Karpas-422 (cell line): ENCODE measurements around the gene URGCP. TPM values are rescaled to one million over a fixed set of nuclear protein-coding genes. Genes with fewer than 3 reads are reported as not detected.

Experiments used
- DNase-seq: peaks from one replicate; pipeline ENCODE4 v3.0.0-alpha.2; 2015
- H2AFZ ChIP-seq: fragments of 200-600 bp; sonication (generic); 2 replicates; pipeline ENCODE4 v1.6.1; 2014; ENCODE audit warnings: antibody characterized with exemption, low read length, mixed read lengths
- H3K27ac ChIP-seq: fragments of 200-600 bp; sonication (generic); 2 replicates; pipeline ENCODE4 v1.5.1; 2014; ENCODE audit warnings: mild to moderate bottlenecking, low read length, moderate library complexity
- H3K27me3 ChIP-seq: fragments of 200-600 bp; sonication (generic); 2 replicates; pipeline ENCODE4 v1.6.1; 2014; ENCODE audit warnings: low read length, mixed read lengths
- H3K36me3 ChIP-seq: fragments of 200-600 bp; sonication (generic); 2 replicates; pipeline ENCODE4 v1.6.1; 2014; ENCODE audit warnings: low read length, mixed read lengths; ENCODE audit not compliant: insufficient read depth
- H3K4me1 ChIP-seq: fragments of 200-600 bp; sonication (generic); 2 replicates; pipeline ENCODE4 v1.6.1; 2014; ENCODE audit warnings: mild to moderate bottlenecking, low read length, mixed read lengths
- H3K4me2 ChIP-seq: fragments of 200-600 bp; sonication (generic); 2 replicates; pipeline ENCODE4 v1.6.1; 2014; ENCODE audit warnings: low read length, low read depth, mild to moderate bottlenecking; ENCODE audit not compliant: poor library complexity, severe bottlenecking
- H3K4me3 ChIP-seq: fragments of 200-600 bp; sonication (generic); 2 replicates; pipeline ENCODE4 v1.5.1; 2014; ENCODE audit warnings: mild to moderate bottlenecking, antibody characterized with exemption, low read length, mixed read lengths
- H3K79me2 ChIP-seq: fragments of 200-600 bp; sonication (generic); 2 replicates; pipeline ENCODE4 v1.6.1; 2014; ENCODE audit warnings: mild to moderate bottlenecking, low read length, mixed read lengths
- H3K9ac ChIP-seq: fragments of 200-600 bp; sonication (generic); 2 replicates; pipeline ENCODE4 v1.6.0; 2014; ENCODE audit warnings: low read length
- H3K9me2 ChIP-seq: fragments of 200-600 bp; sonication (generic), shearing (Covaris generic); replicated peaks from 2 replicates; pipeline ENCODE4 v1.6.0; 2014; ENCODE audit warnings: mild to moderate bottlenecking, low read length, moderate library complexity; ENCODE audit not compliant: insufficient read depth
- H3K9me3 ChIP-seq: fragments of 300-700, 200-600 bp; sonication (generic); 2 replicates; pipeline ENCODE4 v1.6.1; 2014; ENCODE audit warnings: low read length, mixed read lengths
- H4K20me1 ChIP-seq: fragments of 200-600 bp; sonication (generic); 2 replicates; pipeline ENCODE4 v1.6.1; 2014; ENCODE audit warnings: mild to moderate bottlenecking, antibody characterized with exemption, low read length, low read depth; ENCODE audit not compliant: insufficient read depth
- total RNA-seq: library from RNA; depleted of rRNA; stranded (reverse); fragments of >200 nt; shearing (Covaris generic); gene quantifications from 2 replicates; pipeline ENCODE4 v1.2.3, GENCODE V29; 2014; ENCODE audit warnings: low replicate concordance; rRNA removed

URGCP gene
- total RNA-seq, result 30.7 and 34.2 TPM in 2 replicates

- peak within 1 kb of the TSS; percentile 75 for H3K4me3 ChIP-seq
- H3K9me2 ChIP-seq, result no peaks in the 10 kb centered on the region
- H3K9ac ChIP-seq, result peak within 1 kb of the TSS; percentile 74
- H3K79me2 ChIP-seq, result peaks cover 71% of the 10 kb centered on the region
- peaks cover 25% of the 10 kb centered on the region for H3K4me1 ChIP-seq
- H2AFZ ChIP-seq, result peak within 1 kb of the TSS; percentile 84; the same call in 1 of the 2 replicates
- no peaks in the 10 kb centered on the region for H4K20me1 ChIP-seq
- no peaks in the 10 kb centered on the region for H3K36me3 ChIP-seq
- H3K27me3 ChIP-seq, result no peaks in the 10 kb centered on the region
- peak; percentile 82 for DNase-seq
- peak within 1 kb of the TSS; percentile 40; the same call in 1 of the 2 replicates for H3K27ac ChIP-seq
- peak within 1 kb of the TSS; percentile 93 for H3K4me2 ChIP-seq
- no peaks in the 10 kb centered on the region for H3K9me3 ChIP-seq
Observed at GRCh38 chr7:43906331-43907010, at the start of gene URGCP. Gene URGCP (minus strand): TSS chr7:43906596. CDS start chr7:43906575, 21 bp downstream.

- no peaks in the 10 kb centered on the region for H3K27me3 ChIP-seq
- no peaks in the 10 kb centered on the region for H3K36me3 ChIP-seq
- no peak overlapping the region for H3K9ac ChIP-seq
- H3K27ac ChIP-seq, result no peak overlapping the region
- DNase-seq, result no peak
- H2AFZ ChIP-seq, result no peak overlapping the region
- no peaks in the 10 kb centered on the region for H3K9me2 ChIP-seq
- H3K4me3 ChIP-seq, result no peak overlapping the region
- H3K4me2 ChIP-seq, result no peak overlapping the region
- no peaks in the 10 kb centered on the region for H3K9me3 ChIP-seq
- H4K20me1 ChIP-seq, result no peaks in the 10 kb centered on the region
- H3K79me2 ChIP-seq, result no peaks in the 10 kb centered on the region
- peaks cover 5% of the 10 kb centered on the region for H3K4me1 ChIP-seq
Observed at GRCh38 chr7:43956027-43956426, 49.6 kb upstream of the URGCP start.

- Histone ChIP-seq H3K79me2 (no peaks in the 10 kb centered on the region), H2AFZ (no peak overlapping the region), H3K4me3 (no peak overlapping the region), H3K36me3 (no peaks in the 10 kb centered on the region), H3K9me2 (no peaks in the 10 kb centered on the region), H3K4me2 (no peak overlapping the region), H3K9me3 (no peaks in the 10 kb centered on the region), H3K27ac (no peak overlapping the region), H3K27me3 (no peaks in the 10 kb centered on the region), H3K4me1 (peaks cover 5% of the 10 kb centered on the region), H3K9ac (no peak overlapping the region), H4K20me1 (no peaks in the 10 kb centered on the region)
- DNase-seq, result peak; percentile 80
Observed at GRCh38 chr7:43954524-43955228, 48.3 kb upstream of the URGCP start.

- no peak overlapping the region for H3K9ac ChIP-seq
- no peaks in the 10 kb centered on the region for H3K9me2 ChIP-seq
- no peak overlapping the region for H3K4me3 ChIP-seq
- H3K9me3 ChIP-seq, result no peaks in the 10 kb centered on the region
- DNase-seq, result no peak
- no peaks in the 10 kb centered on the region for H3K79me2 ChIP-seq
- H3K4me1 ChIP-seq, result peaks cover 5% of the 10 kb centered on the region
- H2AFZ ChIP-seq, result no peak overlapping the region
- H4K20me1 ChIP-seq, result no peaks in the 10 kb centered on the region
- no peaks in the 10 kb centered on the region for H3K36me3 ChIP-seq
- no peak overlapping the region for H3K4me2 ChIP-seq
- H3K27ac ChIP-seq, result no peak overlapping the region
- H3K27me3 ChIP-seq, result no peaks in the 10 kb centered on the region
Observed at GRCh38 chr7:43953071-43953470, 46.7 kb upstream of the URGCP start.

GRCh38 chr7:43952028-43952427 lies 45.6 kb upstream of the URGCP start:
- no peaks in the 10 kb centered on the region for H4K20me1 ChIP-seq
- no peaks in the 10 kb centered on the region for H3K9me2 ChIP-seq
- no peak overlapping the region for H3K9ac ChIP-seq
- no peaks in the 10 kb centered on the region for H3K9me3 ChIP-seq
- no peak overlapping the region for H3K27ac ChIP-seq
- H3K4me3 ChIP-seq, result no peak overlapping the region
- no peak overlapping the region for H3K4me2 ChIP-seq
- no peaks in the 10 kb centered on the region for H3K36me3 ChIP-seq
- no peak for DNase-seq
- H2AFZ ChIP-seq, result no peak overlapping the region
- H3K4me1 ChIP-seq, result peaks cover 5% of the 10 kb centered on the region
- no peaks in the 10 kb centered on the region for H3K27me3 ChIP-seq
- no peaks in the 10 kb centered on the region for H3K79me2 ChIP-seq

GRCh38 chr7:43944286-43944685 lies 37.9 kb upstream of the URGCP start:
- Histone ChIP-seq H3K4me2 (no peak overlapping the region), H3K27me3 (no peaks in the 10 kb centered on the region), H3K4me3 (no peak overlapping the region), H3K79me2 (no peaks in the 10 kb centered on the region), H4K20me1 (no peaks in the 10 kb centered on the region), H3K27ac (no peak overlapping the region), H2AFZ (no peak overlapping the region), H3K9me3 (no peaks in the 10 kb centered on the region), H3K9me2 (no peaks in the 10 kb centered on the region), H3K9ac (no peak overlapping the region), H3K4me1 (no peaks in the 10 kb centered on the region), H3K36me3 (no peaks in the 10 kb centered on the region)
- DNase-seq, result no peak

GRCh38 chr7:43943417-43944187 lies 37.2 kb upstream of the URGCP start:
- no peak overlapping the region for H3K9ac ChIP-seq
- no peaks in the 10 kb centered on the region for H3K9me3 ChIP-seq
- H4K20me1 ChIP-seq, result no peaks in the 10 kb centered on the region
- H3K4me2 ChIP-seq, result no peak overlapping the region
- H3K79me2 ChIP-seq, result no peaks in the 10 kb centered on the region
- H3K27me3 ChIP-seq, result no peaks in the 10 kb centered on the region
- H3K27ac ChIP-seq, result no peak overlapping the region
- H3K9me2 ChIP-seq, result no peaks in the 10 kb centered on the region
- H2AFZ ChIP-seq, result no peak overlapping the region
- DNase-seq, result no peak
- no peaks in the 10 kb centered on the region for H3K4me1 ChIP-seq
- no peak overlapping the region for H3K4me3 ChIP-seq
- no peaks in the 10 kb centered on the region for H3K36me3 ChIP-seq

GRCh38 chr7:43942997-43943396 lies 36.6 kb upstream of the URGCP start:
- no peaks in the 10 kb centered on the region for H3K79me2 ChIP-seq
- H3K27me3 ChIP-seq, result no peaks in the 10 kb centered on the region
- H3K9ac ChIP-seq, result no peak overlapping the region
- H3K27ac ChIP-seq, result no peak overlapping the region
- no peak for DNase-seq
- H3K9me3 ChIP-seq, result no peaks in the 10 kb centered on the region
- no peak overlapping the region for H3K4me3 ChIP-seq
- no peak overlapping the region for H2AFZ ChIP-seq
- H3K36me3 ChIP-seq, result no peaks in the 10 kb centered on the region
- no peak overlapping the region for H3K4me2 ChIP-seq
- H4K20me1 ChIP-seq, result no peaks in the 10 kb centered on the region
- no peaks in the 10 kb centered on the region for H3K4me1 ChIP-seq
- no peaks in the 10 kb centered on the region for H3K9me2 ChIP-seq
